Epithelial cell of esophagus (primary cell): ENCODE data around the gene MYOZ3.

Source experiments
- DNase-seq: peaks from one replicate; pipeline ENCODE4 v3.0.0; 2010; ENCODE audit warnings: low read depth
- H3K4me3 ChIP-seq: 2 replicates; pipeline ENCODE4 v1.5.1; 2011; ENCODE audit warnings: mild to moderate bottlenecking, low read length, control low read depth
- TF ChIP-seq, protein P1 (sequence below): IDR thresholded peaks from 2 replicates; pipeline ENCODE4 v1.5.1; 2011; ENCODE audit warnings: low read depth, mild to moderate bottlenecking, low read length, control low read depth, inconsistent platforms; ENCODE audit not compliant: insufficient read depth; ENCODE audit errors: missing control alignments

The MYOZ3 gene

DNA sequence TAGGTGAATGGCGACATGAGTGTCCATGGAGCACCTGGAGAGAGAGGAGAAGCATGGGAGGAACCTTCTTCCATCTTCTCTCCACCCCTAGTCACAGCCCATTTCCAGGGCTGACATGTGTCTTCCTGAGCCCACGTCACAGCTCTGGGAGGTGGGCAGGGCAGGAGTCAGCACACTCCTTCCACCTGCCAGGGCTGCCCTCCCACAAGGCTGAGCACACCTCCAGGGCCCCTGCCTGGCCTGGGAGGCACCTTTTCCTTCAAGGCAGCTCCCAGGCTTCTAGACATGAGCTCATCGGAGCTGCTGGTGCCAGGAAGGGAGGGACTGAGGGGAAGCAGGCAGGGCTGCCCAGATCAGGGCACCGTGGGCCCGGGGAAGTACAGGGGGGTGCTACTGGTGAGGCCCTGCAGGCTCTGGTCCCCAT is 34.2 kb upstream of the MYOZ3 start:
- DNase-seq, result peak; percentile 70
- TF ChIP-seq, protein P1, sequence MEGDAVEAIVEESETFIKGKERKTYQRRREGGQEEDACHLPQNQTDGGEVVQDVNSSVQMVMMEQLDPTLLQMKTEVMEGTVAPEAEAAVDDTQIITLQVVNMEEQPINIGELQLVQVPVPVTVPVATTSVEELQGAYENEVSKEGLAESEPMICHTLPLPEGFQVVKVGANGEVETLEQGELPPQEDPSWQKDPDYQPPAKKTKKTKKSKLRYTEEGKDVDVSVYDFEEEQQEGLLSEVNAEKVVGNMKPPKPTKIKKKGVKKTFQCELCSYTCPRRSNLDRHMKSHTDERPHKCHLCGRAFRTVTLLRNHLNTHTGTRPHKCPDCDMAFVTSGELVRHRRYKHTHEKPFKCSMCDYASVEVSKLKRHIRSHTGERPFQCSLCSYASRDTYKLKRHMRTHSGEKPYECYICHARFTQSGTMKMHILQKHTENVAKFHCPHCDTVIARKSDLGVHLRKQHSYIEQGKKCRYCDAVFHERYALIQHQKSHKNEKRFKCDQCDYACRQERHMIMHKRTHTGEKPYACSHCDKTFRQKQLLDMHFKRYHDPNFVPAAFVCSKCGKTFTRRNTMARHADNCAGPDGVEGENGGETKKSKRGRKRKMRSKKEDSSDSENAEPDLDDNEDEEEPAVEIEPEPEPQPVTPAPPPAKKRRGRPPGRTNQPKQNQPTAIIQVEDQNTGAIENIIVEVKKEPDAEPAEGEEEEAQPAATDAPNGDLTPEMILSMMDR, result no peak
- no peak overlapping the region for H3K4me3 ChIP-seq

DNA sequence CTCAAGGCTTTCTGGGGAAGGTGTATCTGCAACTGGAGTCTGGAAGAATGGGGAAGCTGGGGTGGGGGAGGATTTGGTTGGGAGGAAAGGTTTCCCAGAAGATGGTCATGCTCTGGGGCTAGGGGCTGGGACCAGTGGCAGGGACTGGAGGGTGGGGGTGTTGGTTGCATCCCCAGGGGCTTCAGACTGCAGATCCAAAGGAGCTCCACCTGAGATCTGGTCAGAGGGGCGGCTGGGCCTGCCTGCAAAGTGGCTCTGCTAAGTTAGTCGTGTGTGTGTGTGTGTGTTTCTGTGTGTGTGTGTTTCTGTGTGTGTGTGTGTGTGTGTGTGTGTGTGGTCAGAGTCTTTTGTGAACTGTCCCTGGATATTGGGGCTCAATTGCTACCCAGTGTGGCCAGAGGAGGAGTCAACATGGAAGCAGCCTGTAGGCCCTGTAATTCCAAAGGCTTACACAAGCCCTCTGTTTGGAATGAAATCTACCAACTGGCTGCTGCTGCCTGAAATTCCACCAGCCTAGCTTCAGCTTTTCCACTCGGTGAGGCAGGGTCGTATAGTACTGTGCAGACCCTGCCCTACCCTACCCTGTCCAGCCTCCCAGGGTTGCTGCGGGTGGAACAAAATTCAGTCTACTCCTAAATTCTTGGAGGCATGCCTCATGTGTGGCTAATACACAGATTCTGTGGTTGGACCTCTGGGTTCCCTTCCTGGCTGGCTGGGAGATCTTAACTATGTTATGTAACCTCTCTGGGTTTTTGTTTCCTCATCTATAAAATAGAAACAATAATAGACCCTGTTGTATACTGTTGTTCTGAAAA is 33.1 kb upstream of the MYOZ3 start:
- TF ChIP-seq, protein P1, result no peak
- no peak for DNase-seq
- H3K4me3 ChIP-seq, result no peak overlapping the region

DNA sequence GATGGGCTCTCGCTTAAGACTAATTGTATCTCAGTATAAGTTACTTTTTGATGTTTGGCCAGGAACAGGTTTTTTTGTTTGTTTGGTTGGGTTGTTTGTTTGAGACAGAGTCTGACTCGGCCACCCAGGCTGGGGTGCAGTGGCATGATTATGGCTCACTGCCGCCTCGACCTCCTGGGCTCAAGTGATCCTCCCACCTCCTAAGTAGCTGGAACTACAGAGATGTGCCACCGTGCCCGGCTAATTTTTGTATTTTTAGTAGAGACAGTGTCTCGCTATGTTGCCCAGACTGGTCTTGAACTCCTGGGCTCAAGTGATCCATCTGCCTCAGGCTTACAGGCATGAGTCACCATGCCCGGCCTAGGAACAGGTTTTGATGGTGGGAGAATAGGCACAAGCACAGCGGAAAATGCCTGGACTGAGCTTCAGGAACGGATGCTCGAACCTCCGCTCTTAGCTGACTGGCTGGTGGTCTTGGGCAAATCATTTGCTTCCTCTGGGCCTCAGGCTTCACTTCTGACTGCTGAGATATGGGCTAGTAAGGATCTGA is 32.0 kb upstream of the MYOZ3 start:
- TF ChIP-seq, protein P1, result no peak
- DNase-seq, result peak; percentile 67
- no peak overlapping the region for H3K4me3 ChIP-seq

DNA sequence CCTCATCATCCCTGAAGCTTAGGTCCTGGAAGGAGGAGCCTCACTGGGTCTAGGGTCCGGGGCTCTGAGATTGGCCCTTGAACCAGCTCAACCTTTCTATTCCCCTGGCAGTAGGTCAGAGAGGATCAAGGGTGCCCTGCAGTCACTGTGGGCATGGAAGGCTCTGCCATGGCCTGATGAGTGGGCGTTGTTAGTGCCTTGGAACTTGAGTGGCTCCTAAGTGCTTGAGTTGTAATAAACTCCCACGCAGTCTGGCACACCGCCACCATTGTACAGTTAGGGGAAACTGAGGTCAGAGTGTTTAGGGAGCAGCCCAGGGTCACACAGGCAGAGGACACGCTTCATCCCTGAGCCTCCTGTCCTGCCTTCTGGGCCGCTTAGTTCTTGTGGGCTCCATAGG is 31.0 kb upstream of the MYOZ3 start:
- no peak for DNase-seq
- H3K4me3 ChIP-seq, result no peak overlapping the region
- TF ChIP-seq, protein P1, result no peak

DNA sequence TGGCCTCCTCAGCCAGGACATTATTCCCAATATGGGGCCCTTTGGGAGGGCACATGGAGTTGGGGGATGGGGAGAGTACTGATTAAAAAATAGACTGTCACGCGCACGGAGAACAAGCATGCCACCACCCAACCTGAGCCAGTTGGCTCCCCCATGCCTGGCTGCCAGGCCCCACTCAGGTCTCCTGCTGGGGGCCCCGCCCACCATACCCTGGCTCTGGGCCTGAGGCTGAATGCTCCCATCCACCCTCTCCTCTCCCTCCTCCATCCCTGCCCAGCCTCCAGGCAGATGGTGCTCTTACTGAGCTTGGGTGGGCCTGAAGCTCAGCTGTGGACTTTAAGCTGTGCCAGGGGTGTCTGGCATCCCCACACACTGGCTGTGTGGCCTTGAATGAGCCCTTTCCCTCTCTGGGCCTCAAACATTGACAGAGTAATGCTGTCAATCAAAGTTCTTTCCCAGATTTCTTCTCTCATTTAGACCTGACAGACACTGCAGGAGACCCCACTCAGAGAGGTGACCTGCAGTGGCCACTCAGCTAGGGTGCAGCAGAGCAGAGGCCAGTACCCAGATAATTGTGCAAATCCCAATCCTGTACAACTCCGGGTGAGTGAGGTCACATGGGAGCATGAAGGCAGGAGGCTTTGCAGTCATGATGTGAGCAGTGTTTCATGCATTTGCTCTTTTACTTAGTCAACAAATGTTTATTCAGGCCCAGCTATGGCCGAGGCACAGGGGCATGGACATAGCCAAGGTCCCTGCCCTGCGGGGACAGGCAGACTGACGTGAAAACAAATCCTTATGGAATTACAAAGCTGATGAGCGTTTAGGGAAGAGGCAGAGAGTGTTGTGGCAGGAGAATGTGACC is 30.4 kb upstream of the MYOZ3 start:
- TF ChIP-seq, protein P1, result no peak
- H3K4me3 ChIP-seq, result no peak overlapping the region
- no peak for DNase-seq

DNA sequence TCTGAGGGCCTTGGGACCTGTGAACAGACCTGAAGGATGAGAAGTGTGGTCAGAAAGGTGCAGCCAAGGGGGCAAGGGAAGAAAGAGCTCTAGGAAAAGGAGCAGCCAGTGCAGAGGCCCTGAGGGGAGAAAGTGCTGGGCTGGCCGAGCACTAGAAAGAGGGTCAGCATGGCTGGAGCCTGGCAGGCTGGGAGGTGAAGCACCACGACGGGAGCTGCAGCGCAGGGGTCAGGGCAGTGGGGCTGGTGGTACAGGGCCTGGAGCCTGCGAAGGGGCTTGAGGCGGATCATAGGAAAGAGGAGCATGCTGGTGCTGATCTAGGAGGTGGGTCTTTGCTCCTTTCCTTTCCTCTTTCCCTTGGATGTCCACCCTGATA is 29.7 kb upstream of the MYOZ3 start:
- no peak for DNase-seq
- TF ChIP-seq, protein P1, result no peak
- no peak overlapping the region for H3K4me3 ChIP-seq
